HG03060 (cell line): Measurements from ENCODE around the gene NLRP11.
"Not testable (repeated sequence)": the region's sequence is repeated elsewhere in the genome, so short reads cannot be mapped to it uniquely, and the experiment has no call there.

Source experiments
- ATAC-seq: cut with Tn5 transposase; IDR thresholded peaks from one replicate; pipeline ENCODE4 v1.9.1; 2021; ENCODE audit warnings: low read depth, moderate number of reproducible peaks; ENCODE audit not compliant: unreplicated experiment

The NLRP11 gene

DNA sequence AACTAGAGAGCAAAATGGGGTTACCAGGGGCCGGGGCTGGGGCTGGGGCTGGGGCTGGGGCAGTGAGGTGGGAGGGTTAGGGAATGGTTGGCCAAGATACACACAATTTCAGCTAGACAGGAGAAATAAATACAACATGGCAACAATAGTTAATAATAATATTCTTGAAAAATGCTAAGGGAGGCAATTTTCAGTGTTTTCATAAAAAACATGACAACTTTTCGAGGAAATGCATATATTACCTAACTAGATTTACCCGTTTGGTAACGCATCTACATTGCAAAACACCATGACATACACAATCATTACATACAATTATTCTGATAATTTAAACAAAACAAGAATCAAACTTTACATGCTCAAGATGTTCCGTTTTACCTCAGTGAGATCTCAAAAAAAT, 50.7 kb downstream of the NLRP11 start:
- no peak for ATAC-seq

DNA sequence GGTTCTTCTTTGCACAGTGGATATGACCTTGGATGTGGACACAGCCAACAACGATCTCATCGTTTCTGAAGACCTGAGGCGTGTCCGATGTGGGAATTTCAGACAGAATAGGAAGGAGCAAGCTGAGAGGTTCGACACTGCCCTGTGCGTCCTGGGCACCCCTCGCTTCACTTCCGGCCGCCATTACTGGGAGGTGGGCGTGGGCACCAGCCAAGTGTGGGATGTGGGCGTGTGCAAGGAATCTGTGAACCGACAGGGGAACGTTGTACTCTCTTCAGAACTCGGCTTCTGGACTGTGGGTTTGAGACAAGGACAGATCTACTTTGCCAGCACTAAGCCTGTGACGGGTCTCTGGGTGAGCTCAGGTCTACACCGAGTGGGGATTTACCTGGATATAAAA, 53.5 kb downstream of the NLRP11 start:
- ATAC-seq = no peak

DNA sequence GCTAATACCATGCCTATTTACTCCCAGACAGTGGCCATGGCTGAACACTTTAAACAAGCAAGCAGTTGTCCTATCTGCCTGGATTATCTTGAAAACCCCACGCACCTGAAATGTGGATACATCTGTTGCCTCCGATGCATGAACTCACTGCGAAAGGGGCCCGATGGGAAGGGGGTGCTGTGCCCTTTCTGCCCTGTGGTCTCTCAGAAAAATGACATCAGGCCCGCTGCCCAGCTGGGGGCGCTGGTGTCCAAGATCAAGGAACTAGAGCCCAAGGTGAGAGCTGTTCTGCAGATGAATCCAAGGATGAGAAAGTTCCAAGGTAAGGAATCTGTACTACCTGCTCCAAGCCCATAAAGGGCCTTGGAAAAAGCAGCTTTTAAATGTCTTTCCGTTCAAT, 54.3 kb downstream of the NLRP11 start:
- ATAC-seq = no peak

DNA sequence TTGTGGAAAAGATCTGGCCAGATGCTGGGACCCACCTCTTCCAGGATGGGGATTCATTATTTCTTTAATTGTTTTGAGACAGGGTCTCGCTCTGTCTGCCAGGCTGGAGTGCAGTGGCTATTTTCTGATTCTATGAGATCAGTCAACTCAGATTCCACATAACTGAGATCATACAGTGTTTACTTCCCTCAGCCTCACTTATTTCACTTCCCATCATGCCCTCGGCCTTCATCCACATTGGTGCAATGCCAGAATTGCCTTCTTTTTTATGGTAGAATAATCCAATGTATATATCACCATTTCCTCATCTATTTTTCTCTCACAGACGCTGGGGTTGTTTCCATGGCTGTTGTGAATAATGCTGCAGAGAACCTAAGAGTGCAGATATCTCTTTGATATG, 62.2 kb downstream of the NLRP11 start:
- not testable (repeated sequence) for ATAC-seq

DNA sequence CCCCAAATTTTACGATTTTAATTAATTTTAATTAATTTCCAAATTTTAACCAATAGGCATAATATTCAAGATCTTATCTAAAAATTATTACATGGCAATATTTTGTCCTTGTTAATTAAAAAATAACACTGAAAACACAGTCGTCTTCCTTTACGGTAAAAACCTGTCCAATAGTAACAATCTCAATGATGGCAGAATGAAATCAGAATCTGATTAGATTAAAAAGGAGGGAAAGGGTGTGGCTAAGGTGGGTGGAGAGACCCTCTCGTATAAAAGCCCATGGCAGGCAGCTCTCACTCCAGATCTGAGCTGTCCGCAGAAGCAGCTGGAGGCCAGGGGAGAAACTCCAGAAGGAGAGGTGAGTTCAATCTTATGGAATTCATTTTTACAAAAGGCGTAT, 63.0 kb downstream of the NLRP11 start, which contains the start of gene RFPL4AL1:
Gene RFPL4AL1, plus strand, starts transcription at position 301 of the 400 bp plus-strand sequence. CDS start 2,687 bp downstream, outside the sequence.
- not testable (repeated sequence) for ATAC-seq

DNA sequence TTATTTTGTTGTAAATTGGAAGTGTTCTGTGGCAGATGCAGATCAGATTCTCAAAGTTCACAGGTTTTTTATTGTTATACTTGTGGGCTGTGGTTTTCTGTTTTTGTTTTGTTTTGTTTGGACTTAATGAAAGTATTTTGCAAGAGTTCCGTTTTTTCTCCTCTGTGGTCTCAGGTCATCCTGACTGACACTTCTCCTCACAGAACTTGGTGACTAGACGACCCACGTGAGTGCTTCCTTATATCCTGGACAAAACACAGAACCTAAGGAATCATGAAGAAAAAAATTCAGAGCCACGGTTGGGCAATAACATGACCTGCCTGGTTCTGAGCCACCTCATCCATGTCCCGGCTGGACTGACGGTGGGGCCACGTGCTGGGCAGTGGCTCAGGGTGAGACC, 65.3 kb downstream of the NLRP11 start:
- no peak for ATAC-seq

DNA sequence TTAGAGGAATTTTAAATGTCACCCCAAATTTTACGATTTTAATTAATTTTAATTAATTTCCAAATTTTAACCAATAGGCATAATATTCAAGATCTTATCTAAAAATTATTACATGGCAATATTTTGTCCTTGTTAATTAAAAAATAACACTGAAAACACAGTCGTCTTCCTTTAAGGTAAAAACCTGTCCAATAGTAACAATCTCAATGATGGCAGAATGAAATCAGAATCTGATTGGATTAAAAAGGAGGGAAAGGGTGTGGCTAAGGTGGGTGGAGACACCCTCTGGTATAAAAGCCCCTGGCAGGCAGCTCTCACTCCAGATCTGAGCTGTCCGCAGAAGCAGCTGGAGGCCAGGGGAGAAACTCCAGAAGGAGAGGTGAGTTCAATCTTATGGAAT, 73.0 kb downstream of the NLRP11 start, which contains the start of gene RFPL4A:
Gene RFPL4A, plus strand, starts transcription at position 301 of the 400 bp plus-strand sequence. CDS start 2,704 bp downstream, outside the sequence.
- not testable (repeated sequence) for ATAC-seq

DNA sequence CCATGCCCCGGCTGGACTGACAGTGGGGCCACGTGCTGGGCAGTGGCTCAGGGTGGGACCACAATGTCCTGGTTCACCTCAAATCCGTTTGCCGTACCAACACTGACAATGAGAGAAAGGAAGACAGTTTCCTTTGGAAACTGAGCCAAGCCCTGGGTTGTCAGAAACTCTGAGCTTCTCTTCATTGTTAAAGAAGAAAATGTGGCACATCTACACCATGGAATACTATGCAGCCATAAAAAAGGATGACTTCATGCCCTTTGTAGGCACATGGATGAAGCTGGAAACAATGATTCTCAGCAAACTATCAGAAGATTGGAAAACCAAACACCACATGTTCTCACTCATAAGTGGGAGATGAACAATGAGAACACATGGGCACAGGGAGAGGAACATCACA, 75.0 kb downstream of the NLRP11 start:
- not testable (repeated sequence) for ATAC-seq

DNA sequence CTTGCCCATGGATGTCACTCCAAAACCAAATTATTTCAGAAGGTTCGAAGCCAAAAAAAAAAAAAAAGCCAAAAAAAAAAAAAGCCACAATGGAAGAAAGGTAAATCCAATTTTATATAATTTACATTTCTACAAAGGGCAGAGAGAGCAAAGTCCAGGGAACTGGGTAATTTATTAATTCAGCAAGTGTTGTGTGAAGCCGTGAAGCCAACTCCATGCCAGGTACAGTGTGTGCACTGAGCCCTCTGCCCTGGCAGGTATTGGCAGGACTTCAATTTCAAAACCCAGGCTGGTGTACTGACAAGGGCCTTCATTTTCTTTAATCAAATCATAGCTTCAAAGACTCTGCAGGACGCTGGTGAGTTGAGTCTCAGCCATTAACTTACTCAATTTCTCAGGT, 78.4 kb downstream of the NLRP11 start:
- ATAC-seq = no peak

DNA sequence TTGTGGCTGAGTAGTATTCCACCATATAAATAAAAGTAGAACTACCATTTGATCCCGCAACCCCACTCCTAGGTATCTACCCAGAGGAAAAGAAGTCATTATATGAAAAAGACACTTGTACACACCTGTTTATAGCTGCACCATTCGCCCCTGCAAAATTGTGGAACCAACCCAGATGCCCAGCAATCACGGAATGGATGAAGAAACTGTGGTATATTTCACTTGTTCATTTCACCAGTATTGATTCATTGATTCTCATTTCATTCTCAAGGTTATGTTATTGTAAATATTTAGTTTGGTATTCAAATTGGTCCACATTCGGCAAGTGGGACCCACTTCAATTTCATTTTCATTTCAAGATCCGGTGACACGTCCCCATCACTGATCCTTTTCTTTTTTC, 81.1 kb downstream of the NLRP11 start:
- ATAC-seq = no peak

DNA sequence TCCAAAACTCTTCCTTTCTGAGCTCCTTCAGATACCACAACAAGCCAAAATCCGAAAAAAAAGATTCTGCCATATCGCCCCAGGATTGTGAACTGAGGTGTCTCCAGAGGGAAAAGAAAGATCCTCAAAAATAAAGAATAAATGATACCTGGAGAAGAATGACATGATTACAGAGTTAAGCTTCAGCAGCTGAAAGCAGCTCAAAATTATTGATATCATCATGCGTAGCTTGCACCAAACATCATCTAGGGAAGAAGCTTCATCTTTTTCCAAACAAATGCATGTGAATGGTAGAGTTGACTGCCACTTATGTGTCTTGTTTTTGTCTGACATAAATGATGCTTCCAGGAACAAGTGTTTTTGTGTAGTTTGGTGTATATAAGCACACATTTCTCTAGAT, 93.5 kb downstream of the NLRP11 start, which contains the start of gene NLRP9:
Gene NLRP9, minus strand, starts transcription at position 101 of the 400 bp plus-strand sequence. Its CDS starts 28 bp downstream, at position 73.
- no peak for ATAC-seq
